IMR-90 (cell line): ENCODE measurements around the gene MAGEA10. TPM values are rescaled to one million over a fixed set of nuclear protein-coding genes. Genes with fewer than 3 reads are reported as not detected.
"Not testable (repeated sequence)": the region's sequence is repeated elsewhere in the genome, so short reads cannot be mapped to it uniquely, and the experiment has no call there.

ENCODE experiments used
- ATAC-seq: fragments of 200-7000 bp; cut with Tn5 transposase; 2 replicates; pipeline ENCODE4 v1.9.1; 2020; ENCODE audit warnings: low read depth, mild to moderate bottlenecking, moderate library complexity
- BruUV-seq: library from RNA; stranded (reverse); fragments of 400-500 nt; replicated peaks from 2 replicates; lab custom pipeline; 2021; lab: Mats Ljungman, UMichigan
- CTCF ChIA-PET: fragments of 300-600 bp; formaldehyde crosslinking; extraction: SDS; loops from one replicate; lab custom pipeline; 2021; ENCODE audit warnings: antibody characterized with exemption; lab: Yijun Ruan, JAX
- POLR2A ChIA-PET: fragments of 300-600 bp; sonication (Branson Sonifier 250); formaldehyde crosslinking; loops from one replicate; lab custom pipeline; 2022; ENCODE audit warnings: antibody characterized with exemption; ENCODE audit not compliant: unreplicated experiment; lab: Charles Lee
- DNase-seq: peaks from one replicate; pipeline ENCODE4 v3.0.0; 2013
- H2AFZ ChIP-seq: replicated peaks from 2 replicates; pipeline ENCODE3; 2013; ENCODE audit warnings: low read length, mild to moderate bottlenecking; ENCODE audit not compliant: poor library complexity
- H2AK5ac ChIP-seq: 2 replicates; pipeline ENCODE4 v1.6.1; 2013; ENCODE audit warnings: low read depth, low read length, inconsistent platforms
- H2AK9ac ChIP-seq: replicated peaks from 2 replicates; pipeline ENCODE3; 2013; ENCODE audit warnings: mild to moderate bottlenecking, low read depth, low read length, moderate library complexity; ENCODE audit not compliant: poor library complexity
- H2BK120ac ChIP-seq: 2 replicates; pipeline ENCODE4 v1.6.1; 2013; ENCODE audit warnings: low read depth, low read length, inconsistent platforms
- H2BK15ac ChIP-seq: 3 replicates; pipeline ENCODE4 v1.6.1; 2013; ENCODE audit warnings: low read depth, low read length, inconsistent platforms
- H2BK20ac ChIP-seq: 2 replicates; pipeline ENCODE4 v1.6.1; 2013; ENCODE audit warnings: low read depth, mild to moderate bottlenecking, inconsistent platforms, low read length, moderate library complexity
- H2BK5ac ChIP-seq: 2 replicates; pipeline ENCODE4 v1.6.1; 2013; ENCODE audit warnings: mild to moderate bottlenecking, low read depth, low read length, inconsistent platforms; ENCODE audit not compliant: poor library complexity, severe bottlenecking
- H3K14ac ChIP-seq: replicated peaks from 2 replicates; pipeline ENCODE4 v1.6.1; 2013; ENCODE audit warnings: low read depth, low read length, inconsistent platforms
- H3K18ac ChIP-seq: 2 replicates; pipeline ENCODE4 v1.6.1; 2013; ENCODE audit warnings: low read depth, low read length, control low read depth
- H3K23ac ChIP-seq: 2 replicates; pipeline ENCODE4 v1.6.1; 2013; ENCODE audit warnings: low read depth, low read length, inconsistent platforms
- H3K27ac ChIP-seq: 2 replicates; pipeline ENCODE4 v1.5.1; 2013; ENCODE audit warnings: mild to moderate bottlenecking, control low read depth, low read length; ENCODE audit not compliant: insufficient read depth
- H3K27me3 ChIP-seq: 2 replicates; pipeline ENCODE4 v1.6.1; 2013; ENCODE audit warnings: low read length; ENCODE audit not compliant: control insufficient read depth, insufficient read depth
- H3K36me3 ChIP-seq: 2 replicates; pipeline ENCODE4 v1.6.1; 2013; ENCODE audit warnings: low read length, mixed read lengths; ENCODE audit not compliant: control insufficient read depth, insufficient read depth
- H3K4ac ChIP-seq: 2 replicates; pipeline ENCODE4 v1.6.1; 2013; ENCODE audit warnings: low read depth, low read length, inconsistent platforms
- H3K4me1 ChIP-seq: 2 replicates; pipeline ENCODE4 v1.6.1; 2013; ENCODE audit warnings: low read length, mixed read lengths; ENCODE audit not compliant: control insufficient read depth, insufficient read depth
- H3K4me2 ChIP-seq: 2 replicates; pipeline ENCODE4 v1.6.1; 2013; ENCODE audit warnings: low read depth, mild to moderate bottlenecking, control low read depth, low read length, moderate library complexity
- H3K4me3 ChIP-seq: 2 replicates; pipeline ENCODE4 v1.5.1; 2013; ENCODE audit warnings: low read depth, mild to moderate bottlenecking, control low read depth, low read length, moderate library complexity; ENCODE audit not compliant: insufficient read depth
- H3K56ac ChIP-seq: 2 replicates; pipeline ENCODE4 v1.6.1; 2013; ENCODE audit warnings: low read length, inconsistent platforms; ENCODE audit not compliant: insufficient read depth; ENCODE audit errors: extremely low read depth
- H3K79me1 ChIP-seq, 2 experiments: 2 replicates each; pipeline ENCODE4 v1.6.1; 2013; ENCODE audit warnings: low read length in 2 of 2, inconsistent platforms in 1 of 2, low read depth in 1 of 2
- H3K9ac ChIP-seq: 2 replicates; pipeline ENCODE4 v1.6.1; 2013; ENCODE audit warnings: low read depth, low read length, control low read depth
- H3K9me1 ChIP-seq: 2 replicates; pipeline ENCODE4 v1.6.1; 2013; ENCODE audit warnings: low read length, inconsistent platforms; ENCODE audit not compliant: insufficient read depth
- H3K9me3 ChIP-seq: 2 replicates; pipeline ENCODE4 v1.6.1; 2013; ENCODE audit warnings: low read length; ENCODE audit not compliant: control insufficient read depth, insufficient read depth
- H4K20me1 ChIP-seq: 2 replicates; pipeline ENCODE4 v1.6.1; 2013; ENCODE audit warnings: low read length, inconsistent platforms; ENCODE audit not compliant: insufficient read depth
- H4K5ac ChIP-seq: 2 replicates; pipeline ENCODE4 v1.6.1; 2013; ENCODE audit warnings: mild to moderate bottlenecking, low read depth, low read length, control low read depth
- H4K8ac ChIP-seq, 2 experiments: 2 replicates each; pipeline ENCODE4 v1.6.1; 2013; ENCODE audit warnings: low read depth in 2 of 2, low read length in 2 of 2, control low read depth in 1 of 2, inconsistent platforms in 1 of 2
- H4K91ac ChIP-seq: 2 replicates; pipeline ENCODE4 v1.6.1; 2013; ENCODE audit warnings: low read depth, low read length, inconsistent platforms; ENCODE audit not compliant: insufficient read depth
- WGBS, 2 experiments: methylation state at CpG; one replicate each; pipeline versions ENCODE4 v1.1.5 to v1.1.7; 2013; ENCODE audit warnings: missing lambda C conversion rate in 2 of 2; ENCODE audit not compliant: insufficient read length in 1 of 2; ENCODE audit errors: extremely low coverage in 2 of 2; 5-methylcytosine and 5-hydroxymethylcytosine counted together
- dilution Hi-C: fragments of 300-500 bp; cut with HindIII; formaldehyde crosslinking; loops from one replicate; pipeline ENCODE4 v1.14.3; 2018; ENCODE audit warnings: low sequenced_read_pairs; ENCODE audit not compliant: unreplicated experiment
- in situ Hi-C: fragments of 300-500 bp; cut with MboI; formaldehyde crosslinking; loops from 3 replicates; pipeline ENCODE4 v1.14.3; 2019; ENCODE audit warnings: low sequenced_read_pairs, inconsistent platforms, mixed read lengths
- intact Hi-C: fragments of 100-400 bp; cut with micrococcal nuclease; formaldehyde crosslinking; loops from 2 replicates; pipeline ENCODE4 v1.10.0; 2022
- polyA plus RNA-seq, 3 experiments: library from polyadenylated mRNA; depleted of rRNA; stranded (reverse); fragments of >200 nt; gene quantifications; 2 replicates each; pipeline ENCODE4 v1.2.3, GENCODE V29; 2012; ENCODE audit warnings: low replicate concordance in 1 of 3
- total RNA-seq: library from RNA; depleted of rRNA; stranded (reverse); fragments of >200 nt; gene quantifications from 2 replicates; pipeline ENCODE4 v1.2.3, GENCODE V29; 2012

The MAGEA10 gene
- total and polyA plus RNA-seq, 2 of the 4 experiments (the other 2 are of a cell fraction): not detected

DNA sequence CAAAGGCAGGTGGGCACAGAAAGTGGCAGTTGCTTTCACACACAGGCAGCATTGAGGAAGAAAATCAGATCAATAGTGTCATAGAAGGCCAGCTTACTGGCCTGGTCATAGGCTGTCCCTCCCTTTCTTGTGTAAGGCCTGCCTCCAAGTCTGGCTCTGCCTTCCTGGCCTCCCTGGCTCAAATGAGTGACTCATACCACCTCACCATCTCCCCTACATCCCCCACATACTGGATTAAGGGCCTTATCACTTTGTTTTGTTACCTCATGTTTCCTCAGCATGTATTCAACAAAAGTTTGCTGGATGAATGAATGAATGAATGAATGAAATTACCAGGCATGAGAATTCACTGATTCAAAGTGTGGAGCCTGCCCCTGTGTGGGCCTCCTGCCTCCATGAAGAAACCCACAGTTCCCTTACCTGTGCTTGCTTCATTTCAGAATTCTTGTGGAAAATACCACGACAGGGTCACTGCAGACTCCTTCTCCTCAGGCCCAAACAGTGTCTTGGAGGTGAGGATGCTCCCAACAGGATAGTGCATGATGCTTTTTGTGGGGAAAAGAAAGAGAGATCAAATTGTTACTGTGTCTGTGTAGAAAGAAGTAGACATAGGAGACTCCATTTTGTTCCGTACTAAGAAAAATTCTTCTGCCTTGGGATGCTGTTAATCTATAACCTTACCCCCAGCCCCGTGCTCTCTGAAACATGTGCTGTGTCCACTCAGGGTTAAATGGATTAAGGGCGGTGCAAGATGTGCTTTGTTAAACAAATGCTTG, 9.1 kb downstream of the MAGEA10 start:
- H3K27me3 ChIP-seq, H2BK20ac ChIP-seq, CTCF ChIA-PET, H2BK15ac ChIP-seq, H3K18ac ChIP-seq, DNase-seq, H3K79me1 ChIP-seq, H2BK120ac ChIP-seq, H3K14ac ChIP-seq, dilution Hi-C loops, H3K36me3 ChIP-seq, H2AK5ac ChIP-seq, H3K9me1 ChIP-seq, H2AFZ ChIP-seq, H4K8ac ChIP-seq, H2BK5ac ChIP-seq, intact Hi-C loops, H4K5ac ChIP-seq, H3K27ac ChIP-seq, H3K4me3 ChIP-seq, ATAC-seq, H4K91ac ChIP-seq, BruUV-seq, H3K56ac ChIP-seq, H3K9me3 ChIP-seq, POLR2A ChIA-PET, H4K20me1 ChIP-seq, H3K9ac ChIP-seq, H2AK9ac ChIP-seq, H3K23ac ChIP-seq, H3K4me2 ChIP-seq, H3K4ac ChIP-seq, in situ Hi-C loops, H3K4me1 ChIP-seq: not testable (repeated sequence)
- no CpG with 5 or more reads among the region's 4 CpGs for WGBS, 2 experiments
